Tibial nerve (tissue), 4 donors: Measurements from ENCODE around the gene DNMT3A.

Source experiments
- CTCF ChIP-seq, 5 experiments: fragments of 200-600 bp in 3 of 5; fragments of 450-650 bp in 2 of 5; sonication (generic) in 3 of 5; IDR thresholded peaks; one replicate each; pipeline ENCODE4 v1.5.1; 2016 to 2019; ENCODE audit warnings: antibody characterized with exemption in 5 of 5, mild to moderate bottlenecking in 3 of 5, moderate library complexity in 2 of 5
- EP300 ChIP-seq, 2 donors: sonication (generic); formaldehyde crosslinking; IDR thresholded peaks; one replicate each; pipeline ENCODE4 v1.6.1; 2017; ENCODE audit warnings: antibody characterized with exemption in 2 of 2, mild to moderate bottlenecking in 1 of 2

- TF ChIP-seq CTCF (IDR thresholded peaks at IDR 0.05) = no peak
- no peak for TF ChIP-seq EP300 (IDR thresholded peaks at IDR 0.05)
Measured at GRCh38 chr2:25369439-25369838, 27.7 kb upstream of the DNMT3A start.
